ENCODE results near the gene FAM120B. TPM values are rescaled to one million over a fixed set of nuclear protein-coding genes. Genes with fewer than 3 reads are reported as not detected.

The FAM120B gene
- total RNA-seq, 1 experiment from 2014 or later, result 16.7 TPM

DNA sequence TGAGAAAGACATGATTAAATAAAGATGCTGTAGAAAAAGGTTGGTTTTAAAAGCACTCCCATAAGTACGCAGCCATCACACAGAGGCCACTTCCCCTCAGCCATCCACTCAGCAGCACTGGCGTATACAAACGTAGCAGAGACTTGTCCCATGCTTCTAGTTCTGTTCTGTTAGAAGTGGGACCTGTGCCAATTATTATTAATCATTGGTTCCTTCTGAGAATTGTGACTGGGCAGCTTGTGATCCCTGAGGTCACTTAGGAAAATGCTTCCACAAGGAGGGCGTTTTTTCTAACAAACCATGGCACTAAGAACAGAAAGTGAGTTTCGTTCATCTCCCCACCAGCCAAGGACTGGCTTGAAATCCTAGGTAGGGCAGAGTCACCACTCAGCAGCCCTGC lies 53.9 kb downstream of the FAM120B start:
- Histone ChIP-seq H3K18ac (ENCODE audit: insufficient read length, low read depth, low read length) (no peak overlapping the region), H4K5ac (ENCODE audit: insufficient read length, low read depth, low read length) (no peak overlapping the region), H2BK12ac (ENCODE audit: insufficient read length, low read depth, low read length) (no peak overlapping the region), H4K8ac (replicated peaks; ENCODE audit: insufficient read length, low read depth, low read length) (no peak overlapping the region), H3K4me2 (ENCODE audit: insufficient read depth, insufficient read length, low read length) (no peak overlapping the region), H3K23ac (ENCODE audit: insufficient read length, low read depth, low read length) (no peak overlapping the region), H2BK120ac (ENCODE audit: low read depth, low read length, poor library complexity, severe bottlenecking) (no peak overlapping the region), H3K4me1 (ENCODE audit: insufficient read depth, low read length) (no peaks in the 10 kb centered on the region), H3K14ac (ENCODE audit: insufficient read depth, low read length) (no peak overlapping the region; the same call in 1 of the 2 replicates), H3K79me2 (ENCODE audit: insufficient read depth, low read length) (no peaks in the 10 kb centered on the region), H2AFZ (ENCODE audit: low read length) (no peak overlapping the region), H3K9ac (ENCODE audit: extremely low read depth, insufficient read length, low read length) (no peak overlapping the region), H2AK5ac (ENCODE audit: insufficient read length, low read length) (no peak overlapping the region), H3K27ac (ENCODE audit: insufficient read length, low read depth, low read length) (no peak overlapping the region), H2BK20ac (ENCODE audit: low read depth, low read length, poor library complexity, severe bottlenecking) (no peak overlapping the region), H3K79me1 (ENCODE audit: insufficient read depth, low read depth, low read length, poor library complexity, severe bottlenecking) (no peaks in the 10 kb centered on the region), H3K4ac (ENCODE audit: low read depth, low read length) (no peak overlapping the region), H2BK5ac (ENCODE audit: insufficient read length, low read length) (no peak overlapping the region), H3K56ac (ENCODE audit: insufficient read length, low read depth, low read length) (no peak overlapping the region), H2BK15ac (ENCODE audit: low read depth, low read length) (no peak overlapping the region), H3T11ph (ENCODE audit: low read length) (no peak overlapping the region), H3K9me3 (ENCODE audit: control insufficient read depth, low read depth, low read length) (no peaks in the 10 kb centered on the region), H3K27me3 (ENCODE audit: insufficient read depth, low read length) (no peaks in the 10 kb centered on the region), H3K23me2 (ENCODE audit: insufficient read length, low read depth, low read length, poor library complexity, severe bottlenecking) (no peaks in the 10 kb centered on the region), H4K91ac (ENCODE audit: insufficient read length, low read depth, low read length) (no peak overlapping the region), H4K20me1 (ENCODE audit: control insufficient read depth, insufficient read depth, insufficient read length) (no peaks in the 10 kb centered on the region)
- DNase-seq, result no peak
- TF ChIP-seq, protein P1, sequence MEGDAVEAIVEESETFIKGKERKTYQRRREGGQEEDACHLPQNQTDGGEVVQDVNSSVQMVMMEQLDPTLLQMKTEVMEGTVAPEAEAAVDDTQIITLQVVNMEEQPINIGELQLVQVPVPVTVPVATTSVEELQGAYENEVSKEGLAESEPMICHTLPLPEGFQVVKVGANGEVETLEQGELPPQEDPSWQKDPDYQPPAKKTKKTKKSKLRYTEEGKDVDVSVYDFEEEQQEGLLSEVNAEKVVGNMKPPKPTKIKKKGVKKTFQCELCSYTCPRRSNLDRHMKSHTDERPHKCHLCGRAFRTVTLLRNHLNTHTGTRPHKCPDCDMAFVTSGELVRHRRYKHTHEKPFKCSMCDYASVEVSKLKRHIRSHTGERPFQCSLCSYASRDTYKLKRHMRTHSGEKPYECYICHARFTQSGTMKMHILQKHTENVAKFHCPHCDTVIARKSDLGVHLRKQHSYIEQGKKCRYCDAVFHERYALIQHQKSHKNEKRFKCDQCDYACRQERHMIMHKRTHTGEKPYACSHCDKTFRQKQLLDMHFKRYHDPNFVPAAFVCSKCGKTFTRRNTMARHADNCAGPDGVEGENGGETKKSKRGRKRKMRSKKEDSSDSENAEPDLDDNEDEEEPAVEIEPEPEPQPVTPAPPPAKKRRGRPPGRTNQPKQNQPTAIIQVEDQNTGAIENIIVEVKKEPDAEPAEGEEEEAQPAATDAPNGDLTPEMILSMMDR (conservative IDR thresholded peaks at IDR 0.05), result no peak
- H3K4me3 Mint-ChIP-seq, result no peak overlapping the region
- H3K9me3 Mint-ChIP-seq, result no peaks in the 10 kb centered on the region
- H3K27me3 Mint-ChIP-seq (ENCODE audit: low read depth), result no peaks in the 10 kb centered on the region
- peaks cover 4 to 9% of the 10 kb centered on the region in 2 experiments for H3K4me1 Mint-ChIP-seq
- no CpG with 5 or more reads among the region's 5 CpGs for WGBS (ENCODE audit: extremely low coverage, insufficient read length, low lambda C conversion rate)
- no peak overlapping the region for H3K27ac Mint-ChIP-seq
- H3K36me3 Mint-ChIP-seq (ENCODE audit: insufficient read depth in 1 of 3, low read depth in 3 of 3), result peaks cover 0 to 9% (median 8%) of the 10 kb centered on the region in 3 experiments; a peak in 3 of 7 replicates

All from H9 (cell line).